ENCODE measurements around the gene LSS.

LSS gene

GRCh38 chr21:46168659-46169386 is 59.8 kb downstream of the LSS start:
- DNase-seq (ENCODE audit: low spot score), result no peak

- DNase-seq (ENCODE audit: low spot score), result no peak
These were observed 60.3 kb downstream of the LSS start for GRCh38 chr21:46168238-46168637.

- no peak for DNase-seq (ENCODE audit: low spot score)
These were observed 63.5 kb downstream of the LSS start for GRCh38 chr21:46165098-46165497.

GRCh38 chr21:46163380-46163779 is 65.2 kb downstream of the LSS start:
- DNase-seq (ENCODE audit: low spot score), result no peak

- no peak for DNase-seq (ENCODE audit: low spot score)
These were observed 66.7 kb downstream of the LSS start for GRCh38 chr21:46161633-46162592.

- no peak for DNase-seq (ENCODE audit: low spot score)
These were observed 67.5 kb downstream of the LSS start for GRCh38 chr21:46160907-46161632.

GRCh38 chr21:46160657-46160906 is 68.0 kb downstream of the LSS start:
- no peak for DNase-seq (ENCODE audit: low spot score)

- DNase-seq (ENCODE audit: low spot score), result no peak
These were observed 68.5 kb downstream of the LSS start for GRCh38 chr21:46159841-46160656.

GRCh38 chr21:46159390-46159789 is 69.2 kb downstream of the LSS start:
- no peak for DNase-seq (ENCODE audit: low spot score)

GRCh38 chr21:46158666-46159300 is 69.8 kb downstream of the LSS start:
- no peak for DNase-seq (ENCODE audit: low spot score)

GRCh38 chr21:46157987-46158451 is 70.6 kb downstream of the LSS start:
- no peak for DNase-seq (ENCODE audit: low spot score)

GRCh38 chr21:46157396-46157986 is 71.1 kb downstream of the LSS start:
- no peak for DNase-seq (ENCODE audit: low spot score)

- DNase-seq (ENCODE audit: low spot score), result no peak
These were observed 71.9 kb downstream of the LSS start for GRCh38 chr21:46156678-46157077.

- DNase-seq (ENCODE audit: low spot score), result no peak
These were observed 72.3 kb downstream of the LSS start for GRCh38 chr21:46156378-46156645.

GRCh38 chr21:46155514-46156377 is 72.8 kb downstream of the LSS start, which contains the start of gene FTCD:
Gene FTCD (minus strand): TSS chr21:46155579. CDS start chr21:46155523, 56 bp downstream.
- DNase-seq (ENCODE audit: low spot score), result no peak

GRCh38 chr21:46154955-46155513 is 73.5 kb downstream of the LSS start:
- DNase-seq (ENCODE audit: low spot score), result no peak

- no peak for DNase-seq (ENCODE audit: low spot score)
These were observed 74.2 kb downstream of the LSS start for GRCh38 chr21:46154155-46154954.

- peak; percentile 59 for DNase-seq (ENCODE audit: low spot score)
These were observed 75.1 kb downstream of the LSS start for GRCh38 chr21:46153247-46154154.
